Choroid plexus epithelial cell (primary cell): Measurements from ENCODE around the gene ZNF778.

Experiments used
- DNase-seq: peaks from one replicate; pipeline ENCODE4 v3.0.0-alpha.2; 2010; ENCODE audit warnings: low read depth
- H3K4me3 ChIP-seq: 2 replicates; pipeline ENCODE4 v1.5.1; 2011; ENCODE audit warnings: low read depth, mild to moderate bottlenecking, control low read depth, low read length, moderate library complexity
- TF ChIP-seq, protein P1 (sequence below): conservative IDR thresholded peaks from 2 replicates; pipeline ENCODE4 v1.5.1; 2011; ENCODE audit warnings: low read depth, mild to moderate bottlenecking, control low read depth, inconsistent platforms, low read length, moderate library complexity

The ZNF778 gene

GRCh38 chr16:89176147-89176690 lies 41.3 kb upstream of the ZNF778 start:
- no peak overlapping the region for H3K4me3 ChIP-seq
- DNase-seq = no peak
- TF ChIP-seq, protein P1, sequence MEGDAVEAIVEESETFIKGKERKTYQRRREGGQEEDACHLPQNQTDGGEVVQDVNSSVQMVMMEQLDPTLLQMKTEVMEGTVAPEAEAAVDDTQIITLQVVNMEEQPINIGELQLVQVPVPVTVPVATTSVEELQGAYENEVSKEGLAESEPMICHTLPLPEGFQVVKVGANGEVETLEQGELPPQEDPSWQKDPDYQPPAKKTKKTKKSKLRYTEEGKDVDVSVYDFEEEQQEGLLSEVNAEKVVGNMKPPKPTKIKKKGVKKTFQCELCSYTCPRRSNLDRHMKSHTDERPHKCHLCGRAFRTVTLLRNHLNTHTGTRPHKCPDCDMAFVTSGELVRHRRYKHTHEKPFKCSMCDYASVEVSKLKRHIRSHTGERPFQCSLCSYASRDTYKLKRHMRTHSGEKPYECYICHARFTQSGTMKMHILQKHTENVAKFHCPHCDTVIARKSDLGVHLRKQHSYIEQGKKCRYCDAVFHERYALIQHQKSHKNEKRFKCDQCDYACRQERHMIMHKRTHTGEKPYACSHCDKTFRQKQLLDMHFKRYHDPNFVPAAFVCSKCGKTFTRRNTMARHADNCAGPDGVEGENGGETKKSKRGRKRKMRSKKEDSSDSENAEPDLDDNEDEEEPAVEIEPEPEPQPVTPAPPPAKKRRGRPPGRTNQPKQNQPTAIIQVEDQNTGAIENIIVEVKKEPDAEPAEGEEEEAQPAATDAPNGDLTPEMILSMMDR = no peak

- DNase-seq = no peak
- TF ChIP-seq, protein P1 = no peak
- no peak overlapping the region for H3K4me3 ChIP-seq
Observed at GRCh38 chr16:89176717-89177116, 40.8 kb upstream of the ZNF778 start.

DNA sequence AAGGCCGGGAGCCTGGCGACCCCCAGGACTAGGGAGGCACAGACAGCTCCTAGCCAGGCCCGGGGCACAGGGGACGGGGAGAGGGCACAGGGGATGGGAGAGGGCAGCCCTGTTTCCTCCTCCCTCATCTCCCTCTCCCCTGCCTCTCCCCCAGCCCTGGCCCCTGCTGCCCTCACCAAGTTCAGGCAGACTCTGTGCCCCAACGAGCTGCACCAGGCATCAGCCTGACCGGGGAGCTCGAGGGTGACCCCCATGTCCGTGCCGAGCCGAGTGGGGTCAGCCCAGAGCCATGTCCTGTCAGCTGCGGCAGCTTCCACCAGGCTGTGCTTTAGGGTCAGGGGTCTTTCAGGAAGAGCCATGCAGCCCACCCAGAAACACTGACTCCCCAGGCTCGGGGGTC lies 40.0 kb upstream of the ZNF778 start:
- TF ChIP-seq, protein P1 = no peak
- no peak for DNase-seq
- H3K4me3 ChIP-seq = no peak overlapping the region

DNA sequence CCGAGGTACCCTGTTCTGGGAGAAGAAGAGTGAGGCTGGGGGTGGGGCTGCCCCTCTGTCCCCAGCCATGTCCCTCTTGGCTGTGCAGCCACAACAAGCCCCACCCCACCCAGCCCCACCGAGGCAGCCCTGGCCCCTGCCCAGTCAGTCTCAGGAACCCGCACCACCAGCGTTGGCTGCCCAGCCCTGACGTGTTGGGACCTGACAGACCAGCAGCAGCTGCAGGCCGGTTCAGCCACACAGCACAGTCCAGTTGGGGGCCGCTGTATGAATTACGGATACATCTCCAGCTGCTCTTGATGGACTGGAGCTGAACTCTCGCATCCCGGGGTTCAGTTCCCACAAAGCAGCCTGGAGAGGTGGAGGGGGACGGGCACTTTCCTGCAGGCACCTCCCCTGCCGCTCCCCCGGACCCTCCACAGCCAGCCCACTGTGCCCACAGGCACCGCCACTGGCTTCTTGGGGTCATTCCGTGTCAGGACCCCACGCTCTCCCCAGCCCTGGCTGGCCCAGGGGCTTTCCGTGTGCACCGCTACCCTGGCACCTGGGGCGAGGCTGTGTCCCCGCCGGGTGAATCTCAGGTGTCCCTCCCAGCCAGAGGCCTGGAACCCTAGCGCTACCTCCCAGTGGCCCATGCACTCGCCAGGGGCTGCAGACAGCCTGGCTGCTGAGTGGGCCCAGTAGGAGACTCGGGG lies 38.9 kb upstream of the ZNF778 start:
- TF ChIP-seq, protein P1 = no peak
- no peak for DNase-seq
- H3K4me3 ChIP-seq = no peak overlapping the region

DNA sequence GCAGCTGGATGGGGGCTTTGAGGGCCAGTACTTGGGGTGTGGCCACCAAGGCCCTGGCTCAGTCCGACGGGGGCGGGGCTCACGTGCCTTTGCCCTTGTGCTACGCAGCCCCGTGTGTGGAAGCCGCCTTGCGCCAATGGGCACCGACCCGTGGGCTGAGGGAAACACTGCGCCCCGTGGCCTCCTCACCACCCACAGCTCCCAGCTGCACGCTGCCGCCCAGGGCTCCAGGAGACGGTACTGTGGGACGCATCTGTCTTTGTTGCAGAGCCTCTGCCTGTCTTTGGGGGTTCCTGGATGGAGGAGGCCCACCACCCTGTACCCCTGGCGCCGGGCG lies 38.4 kb upstream of the ZNF778 start:
- TF ChIP-seq, protein P1 = no peak
- DNase-seq = no peak
- H3K4me3 ChIP-seq = no peak overlapping the region

DNA sequence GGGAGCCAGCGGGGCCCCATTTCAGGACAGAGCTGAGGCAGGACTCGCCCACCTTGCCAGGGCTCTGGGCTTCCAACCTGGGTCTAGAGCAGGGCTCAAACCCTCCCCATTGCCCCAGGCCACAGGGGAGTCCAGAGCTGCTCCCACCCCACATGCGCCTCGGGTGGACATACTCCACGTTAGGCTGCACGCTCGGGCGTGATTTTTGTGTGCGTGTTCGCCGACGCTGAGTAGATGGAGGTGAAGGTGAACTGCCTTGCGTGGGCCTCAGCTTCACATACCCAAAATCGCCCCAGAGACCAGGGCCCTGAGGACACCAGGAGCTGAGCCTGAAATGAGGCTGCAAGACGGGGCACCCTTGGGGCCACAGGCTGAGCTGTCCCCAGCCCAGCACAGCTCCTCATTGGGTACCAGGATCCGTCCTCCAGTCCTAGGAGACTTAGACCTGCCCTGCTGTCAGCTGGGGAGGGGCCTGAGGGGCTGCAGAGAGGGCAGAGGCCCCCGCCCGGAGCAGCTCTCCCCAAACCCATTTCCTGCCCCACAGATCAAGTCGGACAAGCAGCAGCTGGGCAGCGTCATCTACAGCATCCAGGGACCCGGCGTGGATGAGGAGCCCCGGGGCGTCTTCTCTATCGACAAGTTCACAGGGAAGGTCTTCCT lies 37.7 kb upstream of the ZNF778 start:
- TF ChIP-seq, protein P1 = no peak
- no peak for DNase-seq
- H3K4me3 ChIP-seq = no peak overlapping the region

DNA sequence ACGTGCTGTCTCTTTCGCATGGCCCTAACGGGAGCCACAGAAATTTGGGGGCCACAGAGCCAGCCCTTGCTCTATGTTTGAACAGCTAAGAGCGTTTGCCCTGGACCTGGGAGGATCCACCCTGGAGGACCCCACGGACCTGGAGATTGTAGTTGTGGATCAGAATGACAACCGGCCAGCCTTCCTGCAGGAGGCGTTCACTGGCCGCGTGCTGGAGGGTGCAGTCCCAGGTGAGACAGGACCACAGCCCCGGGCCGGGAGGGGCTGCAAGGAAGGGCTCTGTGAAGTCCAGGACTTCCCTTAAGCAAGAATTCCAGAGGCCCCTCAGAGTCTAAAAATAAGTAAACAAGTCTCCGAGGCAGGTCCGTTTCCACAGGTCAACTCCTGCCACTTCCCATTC lies 34.0 kb upstream of the ZNF778 start:
- DNase-seq = no peak
- H3K4me3 ChIP-seq = no peak overlapping the region
- TF ChIP-seq, protein P1 = no peak
